Psoas muscle (tissue), 8 donors: Measurements from ENCODE around the gene CNTNAP2. TPM values are rescaled to one million over a fixed set of nuclear protein-coding genes. Genes with fewer than 3 reads are reported as not detected.

Experiments used
- ATAC-seq, 4 donors: fragments of 200-7000 bp; cut with Tn5 transposase; one replicate each; pipeline ENCODE4 v1.9.1; 2020; ENCODE audit warnings: moderate library complexity in 3 of 4, mild to moderate bottlenecking in 2 of 4
- DNase-seq, 2 donors: peaks; one replicate each; pipeline ENCODE4 v3.0.0-alpha.2; 2020
- H3K27ac ChIP-seq: fragments of 200-600 bp; one replicate; pipeline ENCODE4 v1.8.0; 2022
- H3K27me3 ChIP-seq, 3 donors: fragments of 200-600 bp in 1 of 3; one replicate each; pipeline versions ENCODE4 v1.6.1 to v1.8.0; 2013 to 2022; ENCODE audit warnings: low read length in 2 of 3, mild to moderate bottlenecking in 2 of 3, moderate library complexity in 1 of 3; ENCODE audit not compliant: insufficient read depth in 3 of 3
- H3K36me3 ChIP-seq, 2 donors: fragments of 200-600 bp in 1 of 2; one replicate each; pipeline versions ENCODE4 v1.6.1 to v1.8.0; 2013 to 2022; ENCODE audit warnings: low read depth in 1 of 2, mild to moderate bottlenecking in 1 of 2, moderate library complexity in 1 of 2; ENCODE audit not compliant: insufficient read depth in 1 of 2
- H3K4me1 ChIP-seq: fragments of 200-600 bp; one replicate; pipeline ENCODE4 v1.8.0; 2022
- H3K4me3 ChIP-seq: fragments of 200-600 bp; one replicate; pipeline ENCODE4 v1.8.0; 2022; ENCODE audit warnings: mild to moderate bottlenecking
- H3K9me3 ChIP-seq: fragments of 200-600 bp; one replicate; pipeline ENCODE4 v1.8.0; 2022
- WGBS, 3 donors: extraction: QIAGEN DNeasy Blood & Tissue Kit; methylation state at CpG; one replicate each; pipeline versions ENCODE4 v1.1.6 to v1.1.7; 2013; 5-methylcytosine and 5-hydroxymethylcytosine counted together
- intact Hi-C, 2 donors: fragments of 100-400 bp; cut with DNase I; formaldehyde crosslinking; loops; one replicate each; pipeline versions ENCODE4 v1.11.0 to v1.14.2; 2022
- long read RNA-seq, 2 donors: library from polyadenylated mRNA; unstranded; transcript quantifications; one replicate each; pipeline ENCODE4 v2.0.0, GENCODE V29; 2021
- polyA plus RNA-seq, 3 donors: library from polyadenylated mRNA; stranded (reverse); fragments of 200-250 nt; gene quantifications; one replicate each; pipeline ENCODE4 v1.2.3, GENCODE V29; 2013
- total RNA-seq, 4 donors: library from RNA; stranded (reverse); fragmentation: NEBNext Ultra II Directional in 2 of 4; extraction: Animal tissue kit (Norgen Biotek cat#: 25700) in 2 of 4; gene quantifications; one replicate each; pipeline versions ENCODE4 v1.2.1 to v1.2.4, GENCODE V29; 2021 to 2023
- TF ChIP-seq, protein P1 (sequence below): fragments of 200-600 bp; IDR thresholded peaks from one replicate; pipeline ENCODE4 v1.8.0; 2022; ENCODE audit warnings: antibody characterized with exemption
- donor health status: healthy with polysubstance abuse.
- donor health status: DM: no; HTN: no; CAD: no; lungs with moderate emphysema.
- donor health status: Bipolar disorder and iron deficiency.
- donor health status: healthy.
- donor health status: DM: yes; HTN: yes; CAD: no.
- donor health status: DM: no; HTN: no; CAD: no.
- donor health status: DM: no; HTN: no; CAD: no.
- donor health status: DM: yes; HTN: yes; CAD: no.

Gene CNTNAP2
- under 1 TPM in 1 of 4 donors, not detected in 3; 0.13 TPM for total RNA-seq
- polyA plus RNA-seq, result under 1 TPM in 1 of 3 donors, not detected in 2; 0.01 TPM
- long read RNA-seq, donor 1, result 0 reads
- long read RNA-seq, donor 2, result 0 reads

DNA sequence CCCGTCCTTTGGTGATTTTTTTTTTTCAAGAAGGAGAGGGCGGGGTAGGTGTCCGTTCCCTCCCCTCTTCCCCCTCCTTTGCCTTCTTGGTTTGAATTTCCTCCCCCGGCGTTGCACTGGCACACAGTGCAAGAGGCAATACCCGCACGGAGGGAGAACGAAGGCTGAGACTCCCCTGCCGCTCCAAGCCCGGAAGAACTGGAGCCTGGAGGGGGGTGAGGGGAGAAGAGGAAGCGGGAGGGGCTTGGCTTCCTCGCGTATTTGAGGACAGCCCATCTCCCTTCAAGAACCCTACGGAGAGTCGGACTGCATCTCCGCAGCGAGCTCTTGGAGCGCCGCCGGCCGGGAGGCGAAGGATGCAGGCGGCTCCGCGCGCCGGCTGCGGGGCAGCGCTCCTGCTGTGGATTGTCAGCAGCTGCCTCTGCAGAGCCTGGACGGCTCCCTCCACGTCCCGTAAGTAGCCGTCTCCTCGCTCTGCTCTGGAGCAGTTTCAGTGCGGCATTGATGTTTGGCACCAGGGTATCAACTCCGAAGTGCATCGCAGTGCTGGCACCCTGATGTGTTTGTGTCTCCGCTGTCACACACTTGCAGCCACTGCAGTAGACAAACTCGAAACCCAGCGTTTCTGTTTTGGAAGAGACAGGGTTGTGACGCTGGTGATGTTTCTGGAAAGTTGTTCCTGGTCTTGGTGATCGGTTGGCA lies at the start of gene CNTNAP2:
Gene CNTNAP2 (plus strand): TSS at position 281 of the 702 bp plus-strand sequence. CDS start 76 bp downstream, at position 357.
- DNase-seq (peak in 1 of 2 donors; percentile 7), ATAC-seq (no peak)
- H3K27me3 ChIP-seq, result peaks cover 0 to 6% (median 4%) of the 10 kb centered on the region in 3 donors
- H3K4me1 ChIP-seq, result no peaks in the 10 kb centered on the region
- 0 to 1% (median 1%) methylated on average over 32 to 42 of the region's 42 CpGs for WGBS, 3 donors
- H3K9me3 ChIP-seq, result no peaks in the 10 kb centered on the region
- intact Hi-C loops, result no loop called here
- H3K36me3 ChIP-seq, result no peaks in the 10 kb centered on the region
- TF ChIP-seq, protein P1, sequence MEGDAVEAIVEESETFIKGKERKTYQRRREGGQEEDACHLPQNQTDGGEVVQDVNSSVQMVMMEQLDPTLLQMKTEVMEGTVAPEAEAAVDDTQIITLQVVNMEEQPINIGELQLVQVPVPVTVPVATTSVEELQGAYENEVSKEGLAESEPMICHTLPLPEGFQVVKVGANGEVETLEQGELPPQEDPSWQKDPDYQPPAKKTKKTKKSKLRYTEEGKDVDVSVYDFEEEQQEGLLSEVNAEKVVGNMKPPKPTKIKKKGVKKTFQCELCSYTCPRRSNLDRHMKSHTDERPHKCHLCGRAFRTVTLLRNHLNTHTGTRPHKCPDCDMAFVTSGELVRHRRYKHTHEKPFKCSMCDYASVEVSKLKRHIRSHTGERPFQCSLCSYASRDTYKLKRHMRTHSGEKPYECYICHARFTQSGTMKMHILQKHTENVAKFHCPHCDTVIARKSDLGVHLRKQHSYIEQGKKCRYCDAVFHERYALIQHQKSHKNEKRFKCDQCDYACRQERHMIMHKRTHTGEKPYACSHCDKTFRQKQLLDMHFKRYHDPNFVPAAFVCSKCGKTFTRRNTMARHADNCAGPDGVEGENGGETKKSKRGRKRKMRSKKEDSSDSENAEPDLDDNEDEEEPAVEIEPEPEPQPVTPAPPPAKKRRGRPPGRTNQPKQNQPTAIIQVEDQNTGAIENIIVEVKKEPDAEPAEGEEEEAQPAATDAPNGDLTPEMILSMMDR, result no peak
- peak within 1 kb of the TSS; percentile 40 for H3K4me3 ChIP-seq
- H3K27ac ChIP-seq, result no peak within 1 kb of the TSS

DNA sequence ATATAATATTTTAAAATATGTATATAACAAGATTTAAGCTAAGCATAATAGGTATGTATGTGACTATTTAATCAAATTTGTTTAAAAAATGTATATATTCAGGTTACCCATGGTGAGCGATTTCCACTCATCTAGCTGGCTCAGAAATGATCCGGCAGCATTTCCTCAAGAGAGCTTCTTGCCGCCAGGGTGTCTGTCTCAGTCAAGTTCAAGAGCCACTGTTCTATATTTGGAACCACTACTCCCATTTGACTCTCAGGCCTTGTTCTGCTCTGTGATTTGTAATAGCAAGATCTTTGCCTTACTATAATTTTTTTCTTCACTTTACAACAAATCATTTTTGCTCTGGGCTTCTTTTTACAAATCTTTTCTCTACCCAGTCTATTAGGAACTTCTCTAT lies 48.7 kb upstream of the CNTNAP2 start:
- no peak for ATAC-seq

DNA sequence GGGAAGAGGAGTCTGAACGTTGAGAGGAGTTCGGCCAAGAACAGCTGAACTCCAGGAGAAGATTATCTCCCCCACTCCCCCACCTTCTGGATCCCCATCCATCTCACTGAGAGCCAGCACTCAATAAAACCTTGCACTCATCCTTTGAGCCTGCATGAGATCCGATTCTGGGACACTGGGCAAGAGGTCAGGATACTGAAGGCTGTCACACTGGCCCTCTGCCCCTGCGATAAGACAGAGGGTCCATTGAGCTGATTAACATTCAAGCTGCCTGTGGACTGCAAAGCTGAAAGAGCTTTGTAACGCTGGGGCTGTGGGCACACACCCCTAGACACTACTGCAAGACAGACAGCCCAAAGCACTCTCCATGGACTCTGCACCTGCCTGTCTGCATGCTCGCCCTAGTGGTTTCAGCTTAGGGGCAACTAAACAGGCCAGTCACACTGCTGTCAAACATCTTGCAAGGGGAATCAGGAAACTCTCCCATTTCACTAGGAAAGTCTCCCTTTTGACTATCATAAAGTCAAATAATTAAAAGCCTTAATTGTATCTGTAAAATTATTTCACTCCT lies 42.3 kb upstream of the CNTNAP2 start:
- H3K27me3 ChIP-seq, result no peaks in the 10 kb centered on the region
- no peaks in the 10 kb centered on the region for H3K4me1 ChIP-seq
- TF ChIP-seq, protein P1, result no peak
- H3K9me3 ChIP-seq, result no peaks in the 10 kb centered on the region
- no peak overlapping the region for H3K4me3 ChIP-seq
- ATAC-seq (no peak), DNase-seq (no peak)
- no peaks in the 10 kb centered on the region for H3K36me3 ChIP-seq
- 53 to 61% (median 57%) methylated on average over 6 of the region's 6 CpGs for WGBS, 3 donors
- intact Hi-C loops, result no loop called here
- H3K27ac ChIP-seq, result no peak overlapping the region

More for the DNA sequence above, 48.7 kb upstream of the CNTNAP2 start:
- 60 to 66% (median 64%) methylated on average over 3 of the region's 3 CpGs for WGBS, 3 donors
- Histone ChIP-seq H3K4me3 (no peak overlapping the region), H3K9me3 (no peaks in the 10 kb centered on the region), H3K4me1 (no peaks in the 10 kb centered on the region), H3K27me3 (no peaks in the 10 kb centered on the region), H3K36me3 (no peaks in the 10 kb centered on the region), H3K27ac (no peak overlapping the region)
- TF ChIP-seq, protein P1, result no peak
- intact Hi-C loops, result no loop called here
- DNase-seq, result no peak

DNA sequence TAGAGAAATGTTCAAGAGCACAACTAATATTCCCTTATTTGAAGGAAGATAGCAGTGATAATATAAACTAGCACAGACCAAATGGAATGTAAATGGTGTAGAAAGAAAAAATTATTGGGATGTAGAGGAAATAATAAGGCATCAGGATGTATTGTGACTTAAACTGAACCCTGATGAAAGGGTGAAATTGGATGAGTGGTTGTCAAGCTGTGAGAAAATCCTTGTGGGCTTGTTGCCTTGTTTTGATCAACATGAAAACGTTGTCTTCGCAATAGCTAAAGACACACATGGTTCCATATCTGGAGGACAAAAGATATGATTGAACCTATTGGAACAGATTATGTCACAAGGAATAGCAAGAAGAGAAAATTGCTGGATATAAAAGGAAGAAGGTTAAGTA lies 40.3 kb upstream of the CNTNAP2 start:
- Histone ChIP-seq H3K9me3 (no peaks in the 10 kb centered on the region), H3K27me3 (no peaks in the 10 kb centered on the region), H3K27ac (no peak overlapping the region), H3K4me1 (no peaks in the 10 kb centered on the region), H3K4me3 (no peak overlapping the region), H3K36me3 (no peaks in the 10 kb centered on the region)
- DNase-seq (no peak), ATAC-seq (no peak)
- intact Hi-C loops, result no loop called here
- TF ChIP-seq, protein P1, result no peak
- WGBS, 3 donors, result 15 to 81% (median 43%) methylated on average over 2 of the region's 2 CpGs
